Activated B cell treated with CpG ODN at 0.5 μM for 24 hours (primary cell): Measurements from ENCODE around the gene HDAC4. TPM values are rescaled to one million over a fixed set of nuclear protein-coding genes. Genes with fewer than 3 reads are reported as not detected.

Experiments
- ATAC-seq: fragments of 200-7000 bp; cut with Tn5 transposase; one replicate; pipeline ENCODE4 v1.10.0; 2021; ENCODE audit warnings: low read depth, mild to moderate bottlenecking, moderate library complexity
- CTCF ChIA-PET: fragments of 350-600 bp; sonication (Branson Sonifier 250); formaldehyde crosslinking; loops from one replicate; lab custom pipeline; 2021; ENCODE audit warnings: antibody characterized with exemption; lab: Charles Lee
- POLR2A ChIA-PET: fragments of 350-600 bp; sonication (Branson Sonifier 250); formaldehyde crosslinking; loops from one replicate; lab custom pipeline; 2021; ENCODE audit warnings: antibody characterized with exemption; lab: Charles Lee
- DNase-seq: peaks from one replicate; pipeline ENCODE4 v3.0.0; 2022
- H3K27ac Mint-ChIP-seq: one replicate; pipeline ENCODE4 v1.8.0; 2020; ENCODE audit warnings: mixed read lengths
- H3K27me3 Mint-ChIP-seq: one replicate; pipeline ENCODE4 v1.8.0; 2021; ENCODE audit warnings: mixed read lengths
- H3K36me3 Mint-ChIP-seq: one replicate; pipeline ENCODE4 v1.8.0; 2021; ENCODE audit warnings: low read depth, mixed read lengths
- H3K4me1 Mint-ChIP-seq: one replicate; pipeline ENCODE4 v1.8.0; 2021; ENCODE audit warnings: mixed read lengths
- H3K4me3 Mint-ChIP-seq: one replicate; pipeline ENCODE4 v1.8.0; 2020; ENCODE audit warnings: mild to moderate bottlenecking, mixed read lengths
- H3K9me3 Mint-ChIP-seq: one replicate; pipeline ENCODE4 v1.8.0; 2020; ENCODE audit warnings: mixed read lengths
- intact Hi-C: fragments of 100-400 bp; cut with micrococcal nuclease; formaldehyde crosslinking; loops from one replicate; pipeline ENCODE4 v1.15.1; 2024
- total RNA-seq: library from RNA; stranded (reverse); gene quantifications from 2 replicates; pipeline ENCODE4 v1.2.3, GENCODE V29; 2022
- TF ChIP-seq, protein P1 (sequence below): fragments of 200-600 bp; IDR thresholded peaks from one replicate; pipeline ENCODE4 v1.8.0; 2022; ENCODE audit warnings: antibody characterized with exemption, mild to moderate bottlenecking

HDAC4 gene
- total RNA-seq, 1 donor from 2014 or later = 31.9 TPM

DNA sequence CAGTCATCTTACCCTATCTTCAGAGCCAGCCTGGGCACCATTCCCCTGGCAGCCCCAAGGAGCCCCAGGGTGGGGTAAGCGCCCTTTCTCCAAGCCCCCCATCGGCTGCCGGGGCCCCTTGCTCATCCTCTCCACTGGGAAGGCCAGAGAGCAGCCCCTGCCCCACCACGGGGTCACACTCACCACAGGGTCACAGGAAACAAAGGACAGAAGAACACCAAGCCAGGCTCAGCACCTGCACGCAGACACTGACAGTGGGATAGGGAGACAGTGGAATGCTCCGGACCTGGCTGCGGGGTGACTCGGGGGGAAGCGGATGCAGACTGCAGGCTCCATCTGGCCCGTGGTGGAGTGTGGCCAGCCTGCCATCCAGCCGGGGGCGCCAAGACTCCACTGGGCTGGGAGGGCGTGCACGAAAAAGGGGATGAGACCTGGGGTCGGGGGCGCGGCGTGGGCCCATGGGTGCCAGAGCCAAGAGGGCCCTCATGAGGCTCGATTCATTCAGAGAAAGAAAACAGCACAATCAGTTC lies 21.1 kb downstream of the HDAC4 start:
- DNase-seq = no peak
- ChIA-PET CTCF (interaction anchor here (2.5 to 2.7 kb wide), 2 partner anchors 10 to 112 kb away, joined by 10 to 17 read pairs; no protein-coding TSS in a partner anchor), POLR2A (interaction anchor here (2.6 to 4.8 kb wide), 3 partner anchors 10 to 112 kb away, joined by 12 to 108 read pairs (median 75); partner anchors contain the start of gene HDAC4)
- Mint-ChIP-seq H3K27me3 (no peaks in the 10 kb centered on the region), H3K4me3 (no peak overlapping the region), H3K9me3 (no peaks in the 10 kb centered on the region), H3K27ac (no peak overlapping the region), H3K4me1 (peaks cover 43% of the 10 kb centered on the region), H3K36me3 (no peaks in the 10 kb centered on the region)
- no peak for ATAC-seq
- intact Hi-C loops = loop anchor here (5.0 kb wide), 1 partner anchor 77 kb away; no protein-coding TSS in a partner anchor
- TF ChIP-seq, protein P1, sequence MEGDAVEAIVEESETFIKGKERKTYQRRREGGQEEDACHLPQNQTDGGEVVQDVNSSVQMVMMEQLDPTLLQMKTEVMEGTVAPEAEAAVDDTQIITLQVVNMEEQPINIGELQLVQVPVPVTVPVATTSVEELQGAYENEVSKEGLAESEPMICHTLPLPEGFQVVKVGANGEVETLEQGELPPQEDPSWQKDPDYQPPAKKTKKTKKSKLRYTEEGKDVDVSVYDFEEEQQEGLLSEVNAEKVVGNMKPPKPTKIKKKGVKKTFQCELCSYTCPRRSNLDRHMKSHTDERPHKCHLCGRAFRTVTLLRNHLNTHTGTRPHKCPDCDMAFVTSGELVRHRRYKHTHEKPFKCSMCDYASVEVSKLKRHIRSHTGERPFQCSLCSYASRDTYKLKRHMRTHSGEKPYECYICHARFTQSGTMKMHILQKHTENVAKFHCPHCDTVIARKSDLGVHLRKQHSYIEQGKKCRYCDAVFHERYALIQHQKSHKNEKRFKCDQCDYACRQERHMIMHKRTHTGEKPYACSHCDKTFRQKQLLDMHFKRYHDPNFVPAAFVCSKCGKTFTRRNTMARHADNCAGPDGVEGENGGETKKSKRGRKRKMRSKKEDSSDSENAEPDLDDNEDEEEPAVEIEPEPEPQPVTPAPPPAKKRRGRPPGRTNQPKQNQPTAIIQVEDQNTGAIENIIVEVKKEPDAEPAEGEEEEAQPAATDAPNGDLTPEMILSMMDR = no peak

DNA sequence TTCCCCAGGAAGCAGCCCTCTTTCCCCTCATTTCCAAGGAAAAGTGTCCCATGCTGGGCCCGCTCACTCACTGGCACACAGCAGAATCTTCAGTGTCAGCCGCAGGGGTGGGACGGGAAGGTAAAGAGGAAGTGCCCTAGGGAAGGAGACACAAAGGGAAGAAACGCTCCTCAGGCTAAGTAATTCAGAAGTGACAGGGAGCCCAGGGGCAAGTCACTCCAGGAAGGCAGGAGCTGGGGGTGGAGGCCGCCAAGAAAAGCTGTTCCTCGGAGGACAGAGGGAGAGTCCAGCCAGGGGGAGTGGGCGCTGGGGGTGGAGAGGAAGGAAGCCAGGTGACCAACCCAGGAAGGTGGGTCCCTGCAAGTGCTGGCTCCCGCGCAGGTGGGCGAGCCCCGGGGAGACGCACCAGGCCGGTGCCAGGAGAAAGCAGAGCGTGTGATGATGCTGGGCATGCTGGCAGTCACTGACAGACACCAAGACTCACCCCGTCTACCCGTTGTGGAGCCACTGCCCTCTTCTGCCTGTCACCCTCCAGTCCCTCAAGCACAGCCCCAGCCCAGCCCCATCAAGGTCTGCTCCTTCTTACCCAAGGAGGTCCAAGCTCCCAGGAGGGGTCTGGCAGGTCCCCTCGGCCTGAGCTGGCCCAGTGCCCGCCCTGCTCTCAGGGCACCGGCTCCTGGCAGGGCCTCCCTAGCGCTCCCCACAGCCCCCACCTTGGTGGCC lies 21.7 kb downstream of the HDAC4 start:
- H3K4me3 Mint-ChIP-seq = no peak overlapping the region
- CTCF ChIA-PET = no interaction called here
- POLR2A ChIA-PET = interaction anchor here (1.5 to 4.8 kb wide), 3 partner anchors 10 to 23 kb away, joined by 4 to 108 read pairs (median 75); partner anchors contain the start of gene HDAC4
- TF ChIP-seq, protein P1 = no peak
- no peaks in the 10 kb centered on the region for H3K36me3 Mint-ChIP-seq
- no peak overlapping the region for H3K27ac Mint-ChIP-seq
- ATAC-seq = no peak
- H3K4me1 Mint-ChIP-seq = peaks cover 43% of the 10 kb centered on the region
- H3K9me3 Mint-ChIP-seq = no peaks in the 10 kb centered on the region
- intact Hi-C loops = no loop called here
- no peak for DNase-seq
- no peaks in the 10 kb centered on the region for H3K27me3 Mint-ChIP-seq

DNA sequence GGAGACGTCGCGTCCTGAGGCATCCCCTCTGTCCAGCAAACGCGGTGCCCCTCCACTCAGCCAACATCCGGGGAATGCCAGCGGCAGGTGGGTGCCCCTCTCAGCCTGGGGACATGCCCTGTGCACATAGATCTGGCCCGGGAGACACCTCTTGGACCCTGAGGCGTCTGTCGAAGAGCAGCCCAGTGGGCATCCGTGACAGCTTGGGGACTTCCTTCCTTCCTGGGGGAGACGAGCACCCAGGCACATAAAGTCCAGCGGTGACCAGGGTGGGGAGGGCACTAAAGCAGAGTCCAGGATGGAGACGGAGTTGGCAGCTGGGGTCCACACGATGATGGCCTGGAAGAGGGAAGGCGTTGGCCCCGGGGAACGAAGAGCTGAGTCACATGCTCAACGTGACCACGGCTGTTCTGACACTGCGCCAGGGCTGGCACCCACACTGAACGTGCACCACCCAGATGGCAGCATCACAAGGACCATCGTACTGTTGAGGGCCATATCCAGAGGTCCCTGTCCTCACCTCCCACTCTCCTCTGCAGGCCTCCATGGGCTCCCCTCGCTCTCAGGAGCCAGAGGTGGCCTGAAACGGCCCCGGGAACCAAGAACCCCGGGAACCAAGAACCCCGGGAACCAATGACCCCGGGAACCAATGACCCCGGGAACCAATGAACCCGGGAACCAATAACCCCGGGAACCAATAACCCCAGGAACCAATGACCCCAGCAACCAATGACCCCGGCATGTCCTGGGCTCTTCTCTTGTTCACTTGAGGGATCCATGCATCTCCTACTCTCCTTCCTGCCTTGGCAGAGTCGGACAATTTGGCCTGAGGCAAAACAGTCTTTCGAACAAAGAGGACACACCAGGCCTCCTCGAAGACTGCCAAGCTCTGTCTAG lies 22.6 kb downstream of the HDAC4 start:
- Mint-ChIP-seq H3K4me3 (no peak overlapping the region), H3K4me1 (peaks cover 42% of the 10 kb centered on the region), H3K36me3 (no peaks in the 10 kb centered on the region), H3K9me3 (no peaks in the 10 kb centered on the region), H3K27ac (no peak overlapping the region), H3K27me3 (no peaks in the 10 kb centered on the region)
- DNase-seq (no peak), ATAC-seq (no peak)
- TF ChIP-seq, protein P1 = no peak
- intact Hi-C loops = no loop called here
- ChIA-PET POLR2A (interaction anchor here (1.3 to 4.8 kb wide), 3 partner anchors 9 to 111 kb away, joined by 3 to 75 read pairs (median 4); partner anchors contain the start of gene HDAC4), CTCF (interaction anchor here (1.1 kb wide), 1 partner anchor 9 kb away, joined by 3 read pairs; no protein-coding TSS in a partner anchor)

DNA sequence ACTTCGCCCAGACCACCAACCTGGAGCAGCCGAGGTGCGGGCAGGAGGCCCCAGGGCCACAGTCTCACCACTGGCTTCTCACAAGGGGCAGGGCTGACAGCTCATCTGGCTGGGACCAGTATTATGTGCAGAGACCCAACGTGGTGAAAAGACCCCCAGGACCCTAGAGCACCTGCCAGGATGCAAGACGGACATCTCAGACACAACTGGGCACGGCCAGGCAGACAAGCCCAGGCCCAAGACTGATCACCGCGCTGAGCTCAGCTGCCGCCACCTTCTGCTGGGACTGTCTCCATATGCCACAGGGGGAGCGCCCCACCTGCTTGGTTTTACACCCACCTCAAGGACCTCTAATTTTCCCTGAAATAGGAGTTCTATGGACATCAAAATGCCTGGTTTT lies 23.2 kb downstream of the HDAC4 start:
- Mint-ChIP-seq H3K36me3 (no peaks in the 10 kb centered on the region), H3K9me3 (no peaks in the 10 kb centered on the region), H3K4me3 (no peak overlapping the region), H3K27ac (no peak overlapping the region), H3K27me3 (no peaks in the 10 kb centered on the region), H3K4me1 (peaks cover 35% of the 10 kb centered on the region)
- no peak for ATAC-seq
- ChIA-PET CTCF (interaction anchor here (1.1 kb wide), 1 partner anchor 8 kb away, joined by 3 read pairs; no protein-coding TSS in a partner anchor), POLR2A (interaction anchor here (1.3 to 1.5 kb wide), 2 partner anchors 24 to 110 kb away, joined by 3 to 4 read pairs; partner anchors contain the start of gene HDAC4)
- intact Hi-C loops = no loop called here
- DNase-seq = no peak
- TF ChIP-seq, protein P1 = no peak
